GM12873 (cell line): ENCODE results near the gene BLCAP.

ENCODE experiments used
- CTCF ChIP-seq: IDR thresholded peaks from 2 replicates; pipeline ENCODE4 v1.5.1; 2012; ENCODE audit warnings: low read depth, mild to moderate bottlenecking, moderate library complexity, low read length, control low read depth; ENCODE audit not compliant: insufficient read depth; ENCODE audit errors: missing control alignments

The BLCAP gene

GRCh38 chr20:37492945-37493344 lies 34.7 kb downstream of the BLCAP start:
- no peak for TF ChIP-seq CTCF

- no peak for TF ChIP-seq CTCF
Measured at GRCh38 chr20:37492096-37492625, 35.5 kb downstream of the BLCAP start.

- no peak for TF ChIP-seq CTCF
Measured at GRCh38 chr20:37490663-37491350, 36.9 kb downstream of the BLCAP start.

- no peak for TF ChIP-seq CTCF
Measured at GRCh38 chr20:37484331-37484730, 43.3 kb downstream of the BLCAP start.

GRCh38 chr20:37481610-37482009 lies 46.1 kb downstream of the BLCAP start:
- TF ChIP-seq CTCF: no peak

- no peak for TF ChIP-seq CTCF
Measured at GRCh38 chr20:37480919-37481318, 46.8 kb downstream of the BLCAP start.

- no peak for TF ChIP-seq CTCF
Measured at GRCh38 chr20:37479925-37480691, 47.6 kb downstream of the BLCAP start.
